GM12874 (cell line): ENCODE data around the gene NDUFB2.

ENCODE experiments used
- TF ChIP-seq, protein P1 (sequence below): IDR thresholded peaks from 2 replicates; pipeline ENCODE4 v1.5.1; 2011; ENCODE audit warnings: low read depth, mild to moderate bottlenecking, control low read depth, low read length, moderate library complexity; ENCODE audit not compliant: insufficient read depth

NDUFB2 gene

DNA sequence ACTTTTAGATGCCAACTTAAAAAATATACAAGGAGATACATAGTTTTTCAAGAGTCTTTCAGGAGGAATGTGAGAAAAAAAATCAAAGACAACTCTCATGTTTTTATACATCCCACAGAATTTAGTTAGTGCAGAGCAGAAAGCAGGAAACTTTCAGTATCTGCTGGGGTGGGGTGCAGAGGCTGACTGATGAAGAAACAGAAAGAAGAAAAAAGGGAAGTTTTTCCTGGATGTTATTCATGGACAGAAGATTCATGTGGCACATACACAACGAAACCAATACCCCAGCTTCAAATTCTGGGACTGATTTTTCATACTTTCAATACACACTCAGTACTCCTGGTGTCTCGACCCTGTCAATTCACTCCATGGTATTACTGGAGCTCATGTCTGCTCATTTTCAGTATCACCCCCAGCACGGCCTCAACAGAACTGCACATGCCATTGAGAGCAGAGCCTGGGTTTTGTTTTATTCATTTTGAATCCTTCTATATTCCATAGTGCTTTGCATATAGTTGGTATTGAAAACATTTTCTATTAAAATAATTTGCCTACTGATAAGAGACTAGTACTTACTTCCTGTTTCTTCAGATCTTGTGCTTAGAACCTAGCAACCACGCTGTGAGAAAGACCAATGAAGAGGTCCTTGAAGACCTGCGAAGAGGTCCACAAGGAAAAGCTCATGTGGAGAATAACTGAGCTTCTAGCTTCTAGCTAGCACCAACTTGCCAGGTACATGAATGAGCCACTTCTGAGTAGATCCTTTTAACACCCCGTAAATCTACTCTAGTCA is 49.0 kb downstream of the NDUFB2 start:
- TF ChIP-seq, protein P1, sequence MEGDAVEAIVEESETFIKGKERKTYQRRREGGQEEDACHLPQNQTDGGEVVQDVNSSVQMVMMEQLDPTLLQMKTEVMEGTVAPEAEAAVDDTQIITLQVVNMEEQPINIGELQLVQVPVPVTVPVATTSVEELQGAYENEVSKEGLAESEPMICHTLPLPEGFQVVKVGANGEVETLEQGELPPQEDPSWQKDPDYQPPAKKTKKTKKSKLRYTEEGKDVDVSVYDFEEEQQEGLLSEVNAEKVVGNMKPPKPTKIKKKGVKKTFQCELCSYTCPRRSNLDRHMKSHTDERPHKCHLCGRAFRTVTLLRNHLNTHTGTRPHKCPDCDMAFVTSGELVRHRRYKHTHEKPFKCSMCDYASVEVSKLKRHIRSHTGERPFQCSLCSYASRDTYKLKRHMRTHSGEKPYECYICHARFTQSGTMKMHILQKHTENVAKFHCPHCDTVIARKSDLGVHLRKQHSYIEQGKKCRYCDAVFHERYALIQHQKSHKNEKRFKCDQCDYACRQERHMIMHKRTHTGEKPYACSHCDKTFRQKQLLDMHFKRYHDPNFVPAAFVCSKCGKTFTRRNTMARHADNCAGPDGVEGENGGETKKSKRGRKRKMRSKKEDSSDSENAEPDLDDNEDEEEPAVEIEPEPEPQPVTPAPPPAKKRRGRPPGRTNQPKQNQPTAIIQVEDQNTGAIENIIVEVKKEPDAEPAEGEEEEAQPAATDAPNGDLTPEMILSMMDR, result no peak

DNA sequence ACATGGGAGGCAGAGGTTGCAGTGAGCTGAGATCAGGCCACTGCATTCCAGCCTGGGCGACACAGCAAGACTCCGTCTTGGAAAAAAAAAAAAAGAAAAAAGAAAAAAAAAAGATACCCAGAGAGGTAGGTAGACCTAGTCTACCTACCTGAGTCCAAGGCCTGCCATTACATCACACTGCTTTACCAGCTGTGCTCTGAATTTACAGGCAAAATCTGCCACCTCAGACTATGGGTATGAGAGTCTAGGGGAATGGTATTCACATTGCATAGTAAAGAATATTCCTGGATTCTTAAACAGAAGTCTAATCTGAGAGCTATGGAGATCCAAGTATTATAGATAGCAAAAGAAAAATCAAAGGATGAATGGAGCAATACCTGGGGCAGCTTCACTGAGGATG is 50.2 kb downstream of the NDUFB2 start:
- TF ChIP-seq, protein P1, result no peak

DNA sequence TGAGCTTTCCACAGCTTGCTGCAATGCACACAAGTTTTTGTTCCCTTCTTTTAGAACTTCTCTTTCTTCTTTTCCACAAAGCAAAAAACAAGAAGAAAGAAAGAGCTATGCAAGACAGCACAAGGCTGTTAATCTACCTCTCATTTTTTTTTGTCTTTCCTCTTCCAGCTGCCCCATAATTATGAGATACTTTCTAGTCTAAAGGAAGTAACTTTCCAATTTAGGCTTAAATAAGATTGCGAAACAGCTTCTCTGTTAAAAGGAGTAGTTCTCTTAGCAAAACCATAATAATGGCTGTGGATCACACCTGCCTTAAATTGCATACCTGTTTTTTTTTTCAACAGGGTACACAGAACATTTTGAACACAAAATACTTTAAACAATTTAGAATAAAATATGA is 56.0 kb downstream of the NDUFB2 start:
- TF ChIP-seq, protein P1, result no peak

DNA sequence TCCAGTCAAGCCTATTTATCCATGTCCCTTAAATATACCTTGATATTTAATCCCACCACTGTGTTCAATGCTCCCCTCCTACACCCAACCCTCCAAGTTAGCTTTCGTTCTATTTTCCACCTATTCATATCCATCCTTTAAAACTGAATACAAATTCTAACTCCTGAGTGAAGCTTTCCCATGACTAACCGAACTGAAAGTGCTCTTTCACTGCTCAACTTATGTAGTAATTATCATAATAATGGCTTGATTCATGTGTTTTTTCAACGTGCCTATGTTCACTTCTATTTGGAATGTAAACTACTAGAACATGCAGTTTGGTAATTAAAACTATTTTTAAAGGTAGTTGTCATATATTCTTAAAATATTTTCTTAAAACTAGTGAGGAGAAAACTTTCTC is 58.0 kb downstream of the NDUFB2 start:
- TF ChIP-seq, protein P1, result no peak
